HepG2 (cell line): Measurements from ENCODE around the gene FAM171A2. TPM values are rescaled to one million over a fixed set of nuclear protein-coding genes. Genes with fewer than 3 reads are reported as not detected.

Source experiments
- ATF4 ChIP-seq, 2 experiments: fragments of 450-650 bp in 1 of 2; sonication (generic) in 1 of 2; formaldehyde crosslinking; IDR thresholded peaks; 2 replicates each; pipeline versions ENCODE4 v1.5.0 to v1.8.0; 2020 to 2022; ENCODE audit warnings: mild to moderate bottlenecking in 1 of 2, missing genetic modification reagents in 1 of 2
- CREB1 ChIP-seq, 2 experiments: fragments of 450-650 bp in 1 of 2; IDR thresholded peaks; 2 replicates each; pipeline ENCODE4 v1.6.1; 2016 to 2017; ENCODE audit warnings: control low read depth in 1 of 2, mild to moderate bottlenecking in 1 of 2, missing compliant biosample characterization in 1 of 2, missing genetic modification characterization in 1 of 2
- CREB3 ChIP-seq: sonication (generic); formaldehyde crosslinking; IDR thresholded peaks from 2 replicates; pipeline ENCODE4 v1.5.0; 2020; ENCODE audit warnings: missing genetic modification reagents
- NFKB2 ChIP-seq: sonication (generic); formaldehyde crosslinking; IDR thresholded peaks from 2 replicates; pipeline ENCODE4 v1.4.0; 2020; ENCODE audit warnings: missing genetic modification reagents, borderline replicate concordance
- ZBTB10 ChIP-seq: sonication (generic); formaldehyde crosslinking; IDR thresholded peaks from 2 replicates; pipeline ENCODE4 v1.4.0; 2020; ENCODE audit warnings: missing genetic modification reagents, borderline replicate concordance
- ZNF337 ChIP-seq: sonication (generic); formaldehyde crosslinking; IDR thresholded peaks from 2 replicates; pipeline ENCODE4 v1.5.1; 2020; ENCODE audit warnings: missing genetic modification reagents, low read depth, mild to moderate bottlenecking, borderline replicate concordance
- ZNF710 ChIP-seq: sonication (generic); formaldehyde crosslinking; IDR thresholded peaks from 2 replicates; pipeline ENCODE4 v1.5.0; 2020; ENCODE audit warnings: mild to moderate bottlenecking, missing genetic modification reagents, borderline replicate concordance
- polyA plus RNA-seq, 8 experiments: library from polyadenylated mRNA; depleted of rRNA in 3 of 8; stranded (reverse) in 7 of 8; unstranded in 1 of 8; fragments of >200 nt; fragmentation: Illumina TruSeq in 4 of 8; extraction: Trizol in 4 of 8; gene quantifications; 2 replicates each; pipeline versions ENCODE4 v1.2.1 to v1.2.3, GENCODE V29; 2011 to 2016; ENCODE audit warnings: low read depth in 4 of 8, missing spikeins in 1 of 8, mixed read lengths in 1 of 8; ENCODE audit not compliant: insufficient read depth in 1 of 8
- total RNA-seq, 5 experiments: library from RNA; depleted of rRNA; stranded (reverse); fragments of >200 nt; fragmentation: Illumina TruSeq; extraction: Trizol; gene quantifications; 2 replicates each; pipeline ENCODE4 v1.2.3, GENCODE V29; 2016; ENCODE audit warnings: low read depth in 1 of 5

The FAM171A2 gene
- total and polyA plus RNA-seq, 2 of the 13 experiments (the other 11 are each of a cell fraction or from before 2014, with no cell fraction given): 1.8 to 3.6 TPM

- TF ChIP-seq ZBTB10 (CRISPR knock-in tag): no peak
- no peak for TF ChIP-seq ATF4 (CRISPR knock-in tag; IDR thresholded peaks at IDR 0.05)
- TF ChIP-seq CREB1 (IDR thresholded peaks at IDR 0.05): no peak
- no peak for TF ChIP-seq CREB1 (CRISPR knock-in tag; IDR thresholded peaks at IDR 0.05)
- no peak for TF ChIP-seq CREB3 (CRISPR knock-in tag)
- TF ChIP-seq ZNF337: no peak
- no peak for TF ChIP-seq ZNF710 (CRISPR knock-in tag)
- no peak for TF ChIP-seq NFKB2 (CRISPR knock-in tag)
Observed at GRCh38 chr17:44409309-44410028, 45.8 kb upstream of the FAM171A2 start (continued).
